Fibroblast of villous mesenchyme (primary cell): ENCODE measurements around the gene ECHS1. TPM values are rescaled to one million over a fixed set of nuclear protein-coding genes. Genes with fewer than 3 reads are reported as not detected.

ENCODE experiments used
- DNase-seq: peaks from one replicate; pipeline ENCODE4 v3.0.0-alpha.2; 2010; ENCODE audit warnings: low read depth
- H3K4me3 ChIP-seq: 2 replicates; pipeline ENCODE4 v1.5.1; 2011; ENCODE audit warnings: low read depth, mild to moderate bottlenecking, low read length
- total RNA-seq: library from RNA; depleted of rRNA; stranded (reverse); fragments of >200 nt; gene quantifications from 2 replicates; pipeline ENCODE4 v1.2.3, GENCODE V29; 2012
- TF ChIP-seq, protein P1 (sequence below): IDR thresholded peaks from 2 replicates; pipeline ENCODE4 v1.5.1; 2012; ENCODE audit warnings: low read depth, mild to moderate bottlenecking, low read length; ENCODE audit not compliant: insufficient read depth

ECHS1 gene
- total RNA-seq, 1 donor, result 59.6 TPM

DNA sequence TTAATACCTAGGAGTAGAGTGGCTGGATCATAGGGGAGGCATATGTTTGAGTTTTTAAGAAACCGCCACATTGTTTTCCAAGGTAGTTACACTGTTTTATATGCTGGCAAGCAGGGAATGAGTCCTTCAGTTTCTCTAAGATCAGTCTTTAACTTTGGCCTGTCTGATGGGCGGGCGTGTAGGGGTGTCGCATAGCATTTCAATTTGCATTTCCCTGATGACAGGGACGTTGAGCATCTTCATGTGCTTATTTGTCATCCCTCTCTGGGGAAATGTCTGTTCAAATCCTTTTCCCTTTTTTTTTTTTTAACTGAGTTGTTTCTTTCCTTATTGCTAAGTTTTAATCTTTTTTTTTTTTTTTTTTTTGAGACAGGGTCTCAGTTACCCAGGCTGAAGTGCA is 30.6 kb upstream of the ECHS1 start:
- TF ChIP-seq, protein P1, sequence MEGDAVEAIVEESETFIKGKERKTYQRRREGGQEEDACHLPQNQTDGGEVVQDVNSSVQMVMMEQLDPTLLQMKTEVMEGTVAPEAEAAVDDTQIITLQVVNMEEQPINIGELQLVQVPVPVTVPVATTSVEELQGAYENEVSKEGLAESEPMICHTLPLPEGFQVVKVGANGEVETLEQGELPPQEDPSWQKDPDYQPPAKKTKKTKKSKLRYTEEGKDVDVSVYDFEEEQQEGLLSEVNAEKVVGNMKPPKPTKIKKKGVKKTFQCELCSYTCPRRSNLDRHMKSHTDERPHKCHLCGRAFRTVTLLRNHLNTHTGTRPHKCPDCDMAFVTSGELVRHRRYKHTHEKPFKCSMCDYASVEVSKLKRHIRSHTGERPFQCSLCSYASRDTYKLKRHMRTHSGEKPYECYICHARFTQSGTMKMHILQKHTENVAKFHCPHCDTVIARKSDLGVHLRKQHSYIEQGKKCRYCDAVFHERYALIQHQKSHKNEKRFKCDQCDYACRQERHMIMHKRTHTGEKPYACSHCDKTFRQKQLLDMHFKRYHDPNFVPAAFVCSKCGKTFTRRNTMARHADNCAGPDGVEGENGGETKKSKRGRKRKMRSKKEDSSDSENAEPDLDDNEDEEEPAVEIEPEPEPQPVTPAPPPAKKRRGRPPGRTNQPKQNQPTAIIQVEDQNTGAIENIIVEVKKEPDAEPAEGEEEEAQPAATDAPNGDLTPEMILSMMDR, result no peak
- DNase-seq, result no peak

DNA sequence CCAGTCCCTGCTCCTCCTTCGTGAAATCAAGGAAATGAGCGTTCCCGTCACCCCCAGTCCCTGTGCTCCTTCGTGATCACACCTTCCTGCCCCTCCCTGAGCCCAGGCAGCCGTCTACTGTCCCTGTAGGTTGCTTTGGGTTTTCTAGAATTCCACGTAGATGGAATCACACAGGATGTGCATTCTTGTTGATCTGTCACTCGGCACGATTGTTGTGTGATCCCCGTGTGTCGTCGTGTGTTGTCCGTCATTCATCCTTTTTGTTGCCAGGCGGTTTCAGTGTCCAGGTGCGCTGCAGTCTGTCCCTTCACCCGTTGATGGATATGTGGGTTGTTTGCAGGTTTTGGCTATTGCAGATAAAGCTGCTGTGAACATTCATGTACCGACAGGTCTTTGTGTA is 30.2 kb upstream of the ECHS1 start:
- TF ChIP-seq, protein P1, result no peak
- no peak for DNase-seq
- H3K4me3 ChIP-seq, result no peak overlapping the region

More for the DNA sequence above, 30.6 kb upstream of the ECHS1 start:
- no peak overlapping the region for H3K4me3 ChIP-seq

DNA sequence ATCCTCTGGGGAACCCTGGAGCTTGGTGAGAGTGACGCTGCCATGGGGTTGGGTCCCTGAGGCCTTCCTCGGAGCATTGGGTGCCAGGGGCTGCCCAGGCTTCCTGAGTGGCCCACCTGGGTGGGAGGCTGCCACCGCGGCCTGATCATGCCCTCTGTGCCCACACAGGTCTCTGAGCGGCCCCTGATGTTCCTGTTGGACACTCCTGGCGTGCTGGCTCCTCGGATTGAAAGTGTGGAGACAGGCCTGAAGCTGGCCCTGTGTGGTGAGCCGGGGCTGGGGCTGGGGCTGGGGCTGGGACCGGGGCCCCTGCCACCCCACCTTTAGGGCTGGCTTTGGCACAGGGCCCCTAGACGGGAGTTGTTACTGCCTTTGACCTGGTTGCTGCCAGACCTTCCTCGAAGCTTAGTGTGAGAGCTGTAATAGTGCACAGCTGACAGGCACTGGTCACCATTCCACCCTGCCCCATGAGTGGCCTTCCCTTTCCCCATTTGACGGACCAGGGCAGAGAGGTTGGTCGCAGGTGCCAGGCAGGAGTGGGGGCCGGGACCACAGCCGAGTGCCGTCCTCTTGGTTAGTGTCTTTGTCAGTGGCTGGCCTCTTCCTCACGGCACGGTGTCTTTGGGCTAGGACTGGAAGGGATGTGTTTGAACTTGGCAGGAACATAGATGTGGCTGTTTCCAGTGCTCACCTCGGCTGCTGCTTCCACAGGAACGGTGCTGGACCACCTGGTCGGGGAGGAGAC is 29.0 kb upstream of the ECHS1 start:
- no peak overlapping the region for H3K4me3 ChIP-seq
- TF ChIP-seq, protein P1, result no peak
- no peak for DNase-seq

DNA sequence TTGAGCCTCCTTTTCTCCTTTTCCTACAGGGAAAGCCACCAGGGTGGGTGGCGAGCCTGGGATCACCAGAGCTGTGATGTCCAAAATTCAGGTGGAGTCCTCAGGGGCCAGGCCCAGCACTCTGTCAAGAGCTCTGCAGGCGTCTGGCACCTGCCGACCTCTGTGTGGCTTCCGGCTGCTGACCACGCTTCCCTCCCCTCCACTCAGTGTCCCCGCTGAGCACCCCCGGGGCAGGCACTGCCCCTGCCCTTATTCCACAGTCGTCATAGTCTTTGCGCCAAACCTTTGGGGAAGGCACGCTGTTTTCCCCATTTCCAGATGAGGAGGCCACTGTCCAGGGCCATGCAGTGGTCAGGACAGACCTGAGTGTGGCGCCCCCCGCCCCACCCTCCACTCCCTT is 28.3 kb upstream of the ECHS1 start:
- no peak overlapping the region for H3K4me3 ChIP-seq
- DNase-seq, result no peak
- TF ChIP-seq, protein P1, result no peak

DNA sequence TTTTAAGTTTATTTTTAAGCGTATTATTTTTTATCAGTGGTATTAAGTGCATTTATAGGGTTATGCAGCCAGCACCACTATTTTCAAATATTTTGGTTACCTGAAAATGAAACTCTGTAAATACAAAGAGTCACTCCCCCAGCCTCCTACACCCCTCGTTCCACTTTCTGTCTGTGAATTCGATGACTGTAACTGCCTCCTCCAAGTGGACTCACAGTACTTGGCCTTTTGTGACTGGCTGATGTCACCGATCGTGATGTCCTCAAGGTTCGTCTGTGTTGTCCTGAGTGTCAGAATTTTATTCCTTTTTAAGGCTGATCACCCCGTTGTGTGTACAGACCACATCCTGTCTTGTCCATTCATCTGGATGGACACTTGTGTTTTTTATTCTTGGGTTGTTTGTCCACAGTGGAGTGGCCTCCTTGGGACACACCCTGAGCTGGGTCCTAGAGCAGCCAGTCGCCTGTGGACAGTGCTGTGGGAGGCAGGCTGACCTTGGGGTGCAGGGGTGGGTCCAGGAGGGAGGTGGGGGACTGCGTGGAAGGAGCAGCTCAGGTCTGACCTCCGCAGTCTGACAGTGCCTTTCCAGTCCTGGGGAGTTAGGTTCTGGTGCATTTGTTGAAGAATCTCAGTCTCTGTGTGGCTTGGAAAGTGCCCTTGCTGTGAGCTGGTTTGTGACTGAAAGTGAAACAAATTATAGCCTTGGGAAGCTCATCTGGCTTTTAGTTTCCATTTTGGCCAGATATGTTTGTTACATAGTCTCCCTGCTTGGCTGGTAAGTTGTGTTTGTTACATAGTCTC is 27.7 kb upstream of the ECHS1 start:
- no peak overlapping the region for H3K4me3 ChIP-seq
- DNase-seq, result peak; percentile 21
- TF ChIP-seq, protein P1, result no peak

DNA sequence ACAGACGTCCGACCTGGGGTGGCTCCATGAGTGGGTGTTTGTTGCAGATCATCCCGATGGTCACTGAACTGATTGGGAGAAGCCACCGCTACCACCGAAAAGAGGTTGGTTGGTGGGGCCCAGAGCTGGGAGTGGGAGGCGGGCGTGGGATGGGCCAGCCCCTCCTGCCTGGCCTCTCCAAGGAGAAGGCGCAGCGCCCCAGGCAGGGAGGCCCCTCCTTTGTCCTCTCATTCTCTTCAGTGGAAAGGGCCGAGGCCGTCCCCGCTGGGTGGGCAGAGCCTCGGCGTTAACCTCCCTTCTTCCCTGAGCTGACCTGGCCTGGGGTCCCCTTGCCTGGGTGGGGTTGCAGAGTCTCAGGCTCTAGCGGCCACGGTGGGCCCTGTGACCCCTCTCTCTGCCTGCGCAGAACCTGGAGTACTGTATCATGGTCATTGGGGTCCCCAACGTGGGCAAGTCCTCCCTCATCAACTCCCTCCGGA is 26.0 kb upstream of the ECHS1 start:
- H3K4me3 ChIP-seq, result no peak overlapping the region
- TF ChIP-seq, protein P1, result no peak
- DNase-seq, result no peak
